Body of pancreas (tissue), 4 donors: ENCODE measurements around the gene MICAL2. TPM values are rescaled to one million over a fixed set of nuclear protein-coding genes. Genes with fewer than 3 reads are reported as not detected.
A peak's percentile ranks its signal among the peaks of the same experiment; 100 is the strongest.

Source experiments
- ATAC-seq: fragments of 150-250 bp; one replicate; pipeline ENCODE4 v1.9.1; 2016
- DNase-seq, 4 donors: peaks; one replicate each; pipeline ENCODE4 v3.0.0-alpha.2; 2019
- H3K27ac ChIP-seq, 4 donors: fragments of 200-600 bp; sonication (generic); 1 replicate in 3 of 4; 2 replicates in 1 of 4; pipeline versions ENCODE4 v1.5.1 to v1.6.1; 2016 to 2019; ENCODE audit warnings: mild to moderate bottlenecking in 1 of 4, mixed read lengths in 1 of 4, moderate library complexity in 1 of 4
- H3K27me3 ChIP-seq, 2 donors: fragments of 200-600 bp; sonication (generic); one replicate each; pipeline ENCODE4 v1.6.0; 2016; ENCODE audit warnings: mild to moderate bottlenecking in 1 of 2
- H3K36me3 ChIP-seq, 2 donors: fragments of 200-600 bp; sonication (generic); replicated peaks in 1 of 2; 2 replicates each; pipeline ENCODE4 v1.5.1; 2016; ENCODE audit warnings: low read depth in 2 of 2; ENCODE audit not compliant: insufficient read depth in 1 of 2
- H3K4me1 ChIP-seq: fragments of 200-600 bp; sonication (generic); one replicate; pipeline ENCODE4 v1.6.0; 2016
- H3K4me3 ChIP-seq, 2 donors: fragments of 200-600 bp; sonication (generic); 1 replicate in 1 of 2; 2 replicates in 1 of 2; pipeline ENCODE4 v1.5.1; 2016 to 2019
- H3K9me3 ChIP-seq, 3 donors: fragments of 200-600 bp; sonication (generic); 1 replicate in 2 of 3; 2 replicates in 1 of 3; pipeline ENCODE4 v1.5.1; 2016
- POLR2A ChIP-seq, 3 donors: fragments of 450-650 bp; IDR thresholded peaks; one replicate each; pipeline ENCODE4 v1.6.1; 2016; ENCODE audit warnings: antibody characterized with exemption in 3 of 3, mild to moderate bottlenecking in 2 of 3
- WGBS, 2 donors: methylation state at CpG; one replicate each; pipeline ENCODE4 v1.1.5; 2017; 5-methylcytosine and 5-hydroxymethylcytosine counted together
- intact Hi-C: fragments of 100-400 bp; cut with DNase I; formaldehyde crosslinking; loops from one replicate; pipeline ENCODE4 v1.15.1; 2023
- total RNA-seq, 2 donors: library from RNA; depleted of rRNA; stranded (reverse); fragments of >200 nt; gene quantifications; one replicate each; pipeline ENCODE4 v1.1.0, GENCODE V29; 2016
- TF ChIP-seq, protein P1 (sequence below), 7 experiments: fragments of 450-650 bp in 4 of 7; fragments of 200-600 bp in 3 of 7; sonication (generic) in 3 of 7; IDR thresholded peaks; one replicate each; pipeline ENCODE4 v1.5.1; 2016 to 2019; ENCODE audit warnings: antibody characterized with exemption in 7 of 7

MICAL2 gene
- total RNA-seq, 2 donors from 2014 or later: 16.6 to 24.4 TPM

DNA sequence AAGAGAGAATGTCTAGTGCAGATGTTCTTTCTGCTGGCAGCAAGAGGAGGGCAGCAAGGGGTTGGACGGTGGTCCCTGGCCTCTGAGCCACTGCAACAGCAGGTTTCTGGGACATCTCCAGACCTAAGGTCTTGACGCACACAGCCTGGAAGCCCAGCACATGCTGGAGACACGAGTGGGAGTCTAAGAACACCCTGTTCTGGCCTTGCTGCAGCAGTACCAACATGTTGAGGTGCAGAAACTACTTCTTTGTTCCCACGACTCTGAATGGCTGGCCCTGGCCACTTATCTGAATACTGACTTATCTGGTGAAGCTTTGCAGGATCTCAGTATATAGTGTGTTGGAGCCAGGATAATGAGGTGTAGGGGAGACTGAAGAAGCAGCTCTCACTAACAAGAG is 6.8 kb downstream of the MICAL2 start:
- 76 to 83% methylated on average over 3 to 4 of the region's 4 CpGs for WGBS, 2 donors
- H3K4me1 ChIP-seq: peaks cover 10% of the 10 kb centered on the region
- H3K27me3 ChIP-seq: no peaks in the 10 kb centered on the region
- no peaks in the 10 kb centered on the region for H3K9me3 ChIP-seq
- H3K27ac ChIP-seq: no peak overlapping the region
- no peak for DNase-seq
- H3K36me3 ChIP-seq: no peaks in the 10 kb centered on the region
- intact Hi-C loops: no loop called here
- no peak for ATAC-seq
- no peak overlapping the region for H3K4me3 ChIP-seq
- no peak for TF ChIP-seq POLR2A (IDR thresholded peaks at IDR 0.05)
- TF ChIP-seq, protein P1, sequence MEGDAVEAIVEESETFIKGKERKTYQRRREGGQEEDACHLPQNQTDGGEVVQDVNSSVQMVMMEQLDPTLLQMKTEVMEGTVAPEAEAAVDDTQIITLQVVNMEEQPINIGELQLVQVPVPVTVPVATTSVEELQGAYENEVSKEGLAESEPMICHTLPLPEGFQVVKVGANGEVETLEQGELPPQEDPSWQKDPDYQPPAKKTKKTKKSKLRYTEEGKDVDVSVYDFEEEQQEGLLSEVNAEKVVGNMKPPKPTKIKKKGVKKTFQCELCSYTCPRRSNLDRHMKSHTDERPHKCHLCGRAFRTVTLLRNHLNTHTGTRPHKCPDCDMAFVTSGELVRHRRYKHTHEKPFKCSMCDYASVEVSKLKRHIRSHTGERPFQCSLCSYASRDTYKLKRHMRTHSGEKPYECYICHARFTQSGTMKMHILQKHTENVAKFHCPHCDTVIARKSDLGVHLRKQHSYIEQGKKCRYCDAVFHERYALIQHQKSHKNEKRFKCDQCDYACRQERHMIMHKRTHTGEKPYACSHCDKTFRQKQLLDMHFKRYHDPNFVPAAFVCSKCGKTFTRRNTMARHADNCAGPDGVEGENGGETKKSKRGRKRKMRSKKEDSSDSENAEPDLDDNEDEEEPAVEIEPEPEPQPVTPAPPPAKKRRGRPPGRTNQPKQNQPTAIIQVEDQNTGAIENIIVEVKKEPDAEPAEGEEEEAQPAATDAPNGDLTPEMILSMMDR (IDR thresholded peaks at IDR 0.05): no peak

DNA sequence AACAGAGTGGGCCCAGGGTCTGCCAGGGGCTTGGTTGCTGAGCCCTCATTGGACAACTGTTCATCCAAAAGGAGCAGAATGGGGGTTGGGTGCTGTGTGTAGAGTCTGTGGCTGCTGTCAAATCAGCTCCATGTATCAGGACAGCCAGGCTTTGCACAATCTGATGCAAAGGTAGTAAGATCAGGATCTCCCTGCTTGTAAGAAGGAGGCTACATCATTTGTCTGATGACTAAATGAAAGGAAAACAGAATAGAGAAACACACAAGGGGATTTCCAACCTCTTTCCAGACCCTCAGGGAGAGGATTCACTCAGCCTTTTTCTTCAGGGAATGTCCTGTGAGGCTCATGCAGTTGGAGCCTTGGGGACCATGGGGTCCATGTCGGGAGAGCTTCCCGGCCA is 7.2 kb downstream of the MICAL2 start:
- Histone ChIP-seq H3K4me1 (peaks cover 10% of the 10 kb centered on the region), H3K27me3 (no peaks in the 10 kb centered on the region), H3K27ac (no peak overlapping the region), H3K9me3 (no peaks in the 10 kb centered on the region), H3K36me3 (no peaks in the 10 kb centered on the region), H3K4me3 (no peak overlapping the region)
- DNase-seq (no peak), ATAC-seq (no peak)
- 90 to 97% methylated on average over 2 of the region's 2 CpGs for WGBS, 2 donors
- intact Hi-C loops: no loop called here
- TF ChIP-seq POLR2A (IDR thresholded peaks at IDR 0.05): no peak
- TF ChIP-seq, protein P1 (IDR thresholded peaks at IDR 0.05): no peak

DNA sequence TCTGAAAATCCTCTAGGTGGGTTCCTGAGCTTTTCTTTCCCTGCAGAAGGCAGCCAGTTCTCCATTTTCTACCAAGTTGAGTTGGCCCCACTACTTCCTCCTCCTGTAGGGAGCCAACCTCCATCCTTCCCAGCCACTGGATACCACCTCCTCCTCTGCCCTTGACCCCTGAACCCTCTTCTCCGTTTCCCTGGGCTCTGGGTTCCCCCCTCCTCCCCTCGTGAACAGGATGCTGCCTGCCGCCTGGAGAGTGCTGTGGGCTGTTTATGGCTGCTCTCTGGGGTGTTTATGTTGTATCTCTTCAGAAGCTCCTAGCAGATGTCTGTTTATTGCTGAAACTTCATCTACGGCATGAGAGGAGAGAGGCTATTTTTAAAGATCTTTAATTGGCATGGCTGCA is 8.6 kb downstream of the MICAL2 start:
- Histone ChIP-seq H3K27me3 (no peaks in the 10 kb centered on the region), H3K4me1 (peaks cover 10% of the 10 kb centered on the region), H3K9me3 (no peaks in the 10 kb centered on the region), H3K4me3 (no peak overlapping the region), H3K36me3 (no peaks in the 10 kb centered on the region), H3K27ac (peak overlapping the region in 1 of 4 donors; percentile 5)
- DNase-seq: no peak
- 68 to 77% methylated on average over 4 of the region's 4 CpGs for WGBS, 2 donors
- ATAC-seq: no peak
- no peak for TF ChIP-seq POLR2A (IDR thresholded peaks at IDR 0.05)
- intact Hi-C loops: no loop called here

DNA sequence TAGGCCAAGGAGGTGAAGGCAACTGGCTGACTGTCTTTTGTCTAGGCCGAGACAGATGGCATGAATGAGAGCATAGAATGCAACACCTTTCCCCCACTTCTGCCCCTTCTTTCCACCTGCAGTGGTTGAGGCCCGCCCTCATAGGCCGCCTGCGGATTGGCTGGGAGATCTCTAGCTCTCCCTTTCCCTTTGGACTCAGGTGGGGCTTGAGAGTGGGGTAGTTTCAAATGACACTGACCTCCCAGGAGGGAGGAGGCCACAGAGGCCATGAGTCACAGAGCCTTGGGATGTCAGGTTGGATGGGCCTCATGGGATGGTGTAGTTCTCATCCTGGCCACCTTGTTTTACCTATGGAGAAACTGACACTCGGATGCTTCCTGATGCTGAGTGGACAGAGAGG is 9.1 kb downstream of the MICAL2 start:
- no peak overlapping the region for H3K4me3 ChIP-seq
- H3K9me3 ChIP-seq: no peaks in the 10 kb centered on the region
- H3K27ac ChIP-seq: no peak overlapping the region
- DNase-seq: no peak
- no peaks in the 10 kb centered on the region for H3K27me3 ChIP-seq
- H3K36me3 ChIP-seq: no peaks in the 10 kb centered on the region
- peaks cover 10% of the 10 kb centered on the region for H3K4me1 ChIP-seq
- WGBS, 2 donors: 98 to 100% methylated on average over 5 of the region's 5 CpGs
- ATAC-seq: no peak
- intact Hi-C loops: no loop called here
- TF ChIP-seq, protein P1 (IDR thresholded peaks at IDR 0.05): no peak
- TF ChIP-seq POLR2A (IDR thresholded peaks at IDR 0.05): no peak

DNA sequence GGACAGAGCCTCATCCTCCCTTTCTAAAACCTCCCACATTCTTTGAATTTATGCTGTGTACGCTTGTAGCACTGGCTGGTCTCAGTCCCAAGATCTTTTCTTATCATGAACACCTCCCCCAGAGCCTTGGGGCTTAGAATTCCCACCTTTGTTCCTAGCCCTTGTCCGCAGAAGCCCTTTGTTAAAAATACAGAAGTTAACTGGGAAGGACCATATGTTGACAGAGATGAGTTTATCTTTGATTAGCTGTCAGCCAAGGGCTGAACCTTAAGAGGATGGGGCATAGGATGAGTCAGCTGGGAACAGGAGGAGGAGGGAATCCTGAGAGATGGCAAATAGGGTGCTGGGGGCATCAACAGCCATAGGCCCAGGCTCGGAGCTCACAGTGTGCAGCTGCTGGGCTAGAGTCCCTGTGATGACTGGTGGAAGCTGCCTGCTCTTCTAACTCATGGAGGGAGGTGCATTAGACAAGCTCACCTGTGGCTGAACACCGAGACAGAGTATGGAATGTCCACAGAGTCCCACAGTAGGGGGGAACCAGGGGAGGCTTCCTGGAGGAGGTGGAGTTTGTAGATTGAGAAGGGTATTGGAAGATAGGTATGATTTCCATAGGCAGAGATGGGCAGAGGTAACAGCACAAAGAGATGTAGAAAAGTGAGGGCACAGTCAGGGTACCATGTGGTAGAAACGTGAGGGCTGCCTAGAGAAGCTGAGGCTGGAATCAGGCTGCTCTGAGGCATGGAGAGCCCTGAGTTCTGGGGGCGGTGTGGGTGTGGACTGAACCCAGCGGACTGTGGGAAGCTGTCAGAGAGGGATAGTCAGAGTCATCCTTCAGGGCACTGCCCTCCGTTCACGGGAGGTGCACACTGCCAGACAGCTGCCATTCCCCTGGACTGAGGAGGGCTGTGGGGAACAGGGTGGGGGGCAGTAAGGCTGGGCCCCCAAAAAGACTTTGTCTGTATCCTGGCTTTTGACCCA is 9.9 kb downstream of the MICAL2 start:
- intact Hi-C loops: loop anchor here (10.0 kb wide), 1 partner anchor 114 kb away; no protein-coding TSS in a partner anchor
- no peaks in the 10 kb centered on the region for H3K27me3 ChIP-seq
- no peak overlapping the region for H3K4me3 ChIP-seq
- 84 to 86% methylated on average over 9 of the region's 9 CpGs for WGBS, 2 donors
- H3K4me1 ChIP-seq: peaks cover 13% of the 10 kb centered on the region
- DNase-seq: no peak
- no peaks in the 10 kb centered on the region for H3K9me3 ChIP-seq
- no peak for ATAC-seq
- H3K36me3 ChIP-seq: no peaks in the 10 kb centered on the region
- H3K27ac ChIP-seq: no peak overlapping the region
- TF ChIP-seq, protein P1 (IDR thresholded peaks at IDR 0.05): no peak
- no peak for TF ChIP-seq POLR2A (IDR thresholded peaks at IDR 0.05)
